GM21737 (cell line): Measurements from ENCODE around the gene MPZ.
"Not testable (repeated sequence)": the region's sequence is repeated elsewhere in the genome, so short reads cannot be mapped to it uniquely, and the experiment has no call there.

Experiments
- ATAC-seq: cut with Tn5 transposase; IDR thresholded peaks from one replicate; pipeline ENCODE4 v1.9.1; 2021; ENCODE audit warnings: mild to moderate bottlenecking, moderate library complexity; ENCODE audit not compliant: unreplicated experiment

Gene MPZ

DNA sequence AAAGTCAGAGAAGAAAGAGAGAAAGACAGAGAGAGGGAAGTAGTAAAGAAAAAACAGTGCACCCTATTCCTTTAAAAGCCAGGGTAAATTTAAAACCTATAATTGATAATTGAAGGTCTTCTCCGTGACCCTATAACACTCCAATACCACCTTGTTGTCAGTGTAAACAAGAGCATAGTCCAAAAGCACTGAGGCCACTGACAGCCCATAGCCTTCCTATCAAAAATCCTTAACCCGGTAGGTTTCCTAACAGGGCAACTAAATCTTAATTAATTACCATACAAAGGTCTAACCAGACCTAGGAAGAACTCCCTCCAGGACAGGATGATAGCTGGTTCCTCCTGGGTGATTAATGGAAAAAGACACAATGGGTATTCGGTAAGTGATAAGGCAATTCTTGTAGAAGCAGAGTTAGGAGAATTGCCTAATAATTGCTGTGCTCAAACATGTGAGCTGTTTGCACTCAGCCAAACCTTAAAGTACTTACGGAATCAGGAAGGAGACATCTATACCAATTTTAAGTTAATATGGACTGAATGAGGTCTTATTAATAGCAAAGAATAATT lies 53.7 kb downstream of the MPZ start:
- ATAC-seq = not testable (repeated sequence)

DNA sequence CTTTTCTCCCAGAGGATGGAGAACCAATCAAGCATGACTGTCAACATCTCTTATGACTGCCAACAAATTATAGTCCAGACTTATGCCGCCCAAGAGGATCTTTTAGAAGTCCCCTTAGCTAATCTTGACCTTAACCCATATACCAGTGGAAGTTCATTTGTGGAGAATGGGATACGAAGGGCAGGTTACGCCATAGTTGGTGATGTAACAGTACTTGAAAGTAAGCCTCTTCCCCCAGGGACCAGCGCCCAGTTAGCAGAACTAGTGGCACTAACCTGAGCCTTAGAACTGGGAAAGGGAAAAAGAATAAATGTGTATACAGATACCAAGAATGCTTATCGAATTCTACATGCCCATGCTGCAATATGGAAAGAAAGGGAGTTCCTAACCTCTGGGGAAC lies 54.5 kb downstream of the MPZ start:
- not testable (repeated sequence) for ATAC-seq
